Thyroid gland (tissue), 4 donors: ENCODE measurements around the gene PRMT3. TPM values are rescaled to one million over a fixed set of nuclear protein-coding genes. Genes with fewer than 3 reads are reported as not detected.

Source experiments
- DNase-seq, 2 donors: peaks; one replicate each; pipeline ENCODE4 v3.0.0-alpha.2; 2019
- H3K27ac ChIP-seq, 3 donors: fragments of 200-600 bp; sonication (generic); 1 replicate in 2 of 3; 2 replicates in 1 of 3; pipeline ENCODE4 v1.5.1; 2016 to 2019; ENCODE audit warnings: mild to moderate bottlenecking in 1 of 3, moderate library complexity in 1 of 3
- H3K27me3 ChIP-seq: fragments of 200-600 bp; sonication (generic); one replicate; pipeline ENCODE4 v1.5.1; 2019
- H3K36me3 ChIP-seq, 2 donors: fragments of 200-600 bp; sonication (generic); one replicate each; pipeline ENCODE4 v1.5.1; 2016 to 2019
- H3K4me1 ChIP-seq, 2 donors: fragments of 200-600 bp; sonication (generic); one replicate each; pipeline ENCODE4 v1.5.1; 2017 to 2019
- H3K4me3 ChIP-seq, 3 donors: fragments of 200-600 bp; sonication (generic); replicated peaks in 1 of 3; 1 replicate in 2 of 3; 2 replicates in 1 of 3; pipeline ENCODE4 v1.5.1; 2016; ENCODE audit warnings: mild to moderate bottlenecking in 1 of 3
- H3K9me3 ChIP-seq: fragments of 200-600 bp; sonication (generic); one replicate; pipeline ENCODE4 v1.5.1; 2017
- CTCF ChIP-seq, 6 experiments: fragments of 200-600 bp in 3 of 6; fragments of 450-650 bp in 3 of 6; sonication (generic) in 3 of 6; IDR thresholded peaks; one replicate each; pipeline ENCODE4 v1.5.1; 2016 to 2019; ENCODE audit warnings: antibody characterized with exemption in 6 of 6, mild to moderate bottlenecking in 2 of 6, inconsistent platforms in 1 of 6, moderate library complexity in 1 of 6
- POLR2A ChIP-seq, 2 donors: fragments of 450-650 bp; IDR thresholded peaks; one replicate each; pipeline ENCODE4 v1.6.1; 2017; ENCODE audit warnings: antibody characterized with exemption in 2 of 2, mild to moderate bottlenecking in 2 of 2, moderate library complexity in 1 of 2
- WGBS, 2 donors: methylation state at CpG; one replicate each; pipeline ENCODE4 v1.1.5; 2017; 5-methylcytosine and 5-hydroxymethylcytosine counted together
- intact Hi-C: fragments of 100-400 bp; cut with DNase I; formaldehyde crosslinking; loops from one replicate; pipeline ENCODE4 v1.15.1; 2023
- total RNA-seq, 4 donors: library from RNA; depleted of rRNA; stranded (reverse); fragments of >200 nt; gene quantifications; one replicate each; pipeline ENCODE4 v1.2.3, GENCODE V29; 2016

Gene PRMT3
- total RNA-seq, 4 donors from 2014 or later: 40.3 to 81.1 (median 75.3) TPM

- intact Hi-C loops: no loop called here
- no peaks in the 10 kb centered on the region for H3K9me3 ChIP-seq
- no peak overlapping the region for H3K4me3 ChIP-seq
- no peaks in the 10 kb centered on the region for H3K27me3 ChIP-seq
- TF ChIP-seq CTCF (IDR thresholded peaks at IDR 0.05): peak; percentile 37 to 89 (median 64)
- TF ChIP-seq POLR2A (IDR thresholded peaks at IDR 0.05): no peak
- no peaks in the 10 kb centered on the region for H3K4me1 ChIP-seq
- peak; percentile 35 to 39 for DNase-seq
- H3K27ac ChIP-seq: no peak overlapping the region
- 13 to 15% methylated on average over 6 of the region's 6 CpGs for WGBS, 2 donors
- H3K36me3 ChIP-seq: no peaks in the 10 kb centered on the region
These were observed 33.6 kb upstream of the PRMT3 start for GRCh38 chr11:20353829-20354434.

- H3K27ac ChIP-seq: no peak overlapping the region
- peak in 1 of 2 donors; percentile 37 for DNase-seq
- WGBS, 2 donors: 53 to 59% methylated on average over 12 of the region's 12 CpGs
- H3K36me3 ChIP-seq: no peaks in the 10 kb centered on the region
- no peaks in the 10 kb centered on the region for H3K4me1 ChIP-seq
- intact Hi-C loops: no loop called here
- no peaks in the 10 kb centered on the region for H3K9me3 ChIP-seq
- TF ChIP-seq POLR2A (IDR thresholded peaks at IDR 0.05): no peak
- TF ChIP-seq CTCF (IDR thresholded peaks at IDR 0.05): peak in 5 of 6 experiments; percentile 13 to 54 (median 49)
- no peaks in the 10 kb centered on the region for H3K27me3 ChIP-seq
- H3K4me3 ChIP-seq: no peak overlapping the region
These were observed 32.0 kb upstream of the PRMT3 start for GRCh38 chr11:20355221-20356219.

DNA sequence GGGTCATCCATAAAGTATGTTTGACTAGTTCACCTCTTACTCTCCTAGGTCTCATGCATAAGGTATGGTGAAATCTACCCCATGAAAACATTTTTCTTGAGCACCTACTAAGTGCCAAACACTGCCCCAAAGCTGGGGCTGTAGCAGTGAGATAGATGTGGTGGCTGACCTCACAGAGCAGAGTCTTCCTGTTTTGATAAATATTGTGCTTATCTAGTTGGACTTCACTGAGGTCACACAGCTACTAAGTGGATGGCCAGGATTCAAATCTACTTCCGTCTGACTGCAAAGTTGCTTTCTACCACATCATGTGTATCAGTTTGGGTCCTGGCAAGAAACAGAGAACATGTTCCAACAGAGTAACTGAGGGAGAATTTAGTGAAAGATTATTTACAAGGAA, 30.4 kb upstream of the PRMT3 start:
- H3K4me1 ChIP-seq: no peaks in the 10 kb centered on the region
- H3K36me3 ChIP-seq: no peaks in the 10 kb centered on the region
- WGBS, 2 donors: 50 to 77% methylated on average over 1 of the region's 1 CpG
- TF ChIP-seq POLR2A (IDR thresholded peaks at IDR 0.05) (no peak), CTCF (IDR thresholded peaks at IDR 0.05) (no peak)
- DNase-seq: no peak
- H3K4me3 ChIP-seq: no peak overlapping the region
- no peaks in the 10 kb centered on the region for H3K9me3 ChIP-seq
- no peaks in the 10 kb centered on the region for H3K27me3 ChIP-seq
- intact Hi-C loops: no loop called here
- H3K27ac ChIP-seq: no peak overlapping the region

DNA sequence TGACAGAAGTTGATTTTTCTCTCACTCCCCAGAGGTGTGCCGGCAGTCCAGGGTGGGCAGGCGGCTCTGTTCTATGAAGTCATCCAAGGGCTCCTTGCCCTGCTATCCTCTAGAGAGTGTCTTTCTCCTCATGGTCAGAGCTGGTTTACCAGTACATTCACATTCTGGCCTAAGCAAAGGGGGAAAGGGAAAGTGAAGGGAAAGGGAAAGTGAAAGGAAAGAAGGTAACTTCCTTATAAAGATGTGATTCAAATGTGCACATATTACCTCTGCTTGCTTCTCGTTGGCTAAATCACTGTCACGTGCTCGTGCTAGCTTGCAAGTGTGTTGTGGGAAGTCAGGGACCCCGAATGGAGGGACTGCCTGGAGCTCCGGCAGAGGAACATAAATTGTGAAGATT, 26.9 kb upstream of the PRMT3 start:
- peaks cover 11 to 15% of the 10 kb centered on the region in 2 donors for H3K4me1 ChIP-seq
- TF ChIP-seq CTCF (IDR thresholded peaks at IDR 0.05): no peak
- no peak for TF ChIP-seq POLR2A (IDR thresholded peaks at IDR 0.05)
- intact Hi-C loops: no loop called here
- H3K36me3 ChIP-seq: no peaks in the 10 kb centered on the region
- H3K27ac ChIP-seq: no peak overlapping the region
- DNase-seq: no peak
- 62 to 68% methylated on average over 7 of the region's 7 CpGs for WGBS, 2 donors
- H3K4me3 ChIP-seq: no peak overlapping the region
- H3K27me3 ChIP-seq: no peaks in the 10 kb centered on the region
- no peaks in the 10 kb centered on the region for H3K9me3 ChIP-seq

DNA sequence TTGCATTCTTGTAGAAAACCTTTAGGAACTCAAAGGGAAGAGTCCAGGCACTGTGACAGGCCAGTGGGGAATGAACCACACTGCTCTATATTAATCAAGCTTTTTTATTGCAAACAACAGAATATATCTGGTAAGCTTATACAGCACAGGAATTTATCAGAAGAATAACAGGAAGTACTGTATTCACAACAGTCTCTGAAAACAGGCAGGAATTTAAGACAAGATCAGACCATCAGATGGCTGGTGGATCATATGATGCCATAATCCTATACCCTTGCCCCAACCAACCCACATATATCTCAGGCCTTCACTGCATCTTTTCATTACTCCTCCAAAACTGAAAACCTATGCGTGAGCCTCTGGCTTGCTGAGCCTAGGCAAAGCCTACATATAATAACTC, 25.0 kb upstream of the PRMT3 start:
- H3K27ac ChIP-seq: no peak overlapping the region
- no peaks in the 10 kb centered on the region for H3K9me3 ChIP-seq
- 0 to 47% methylated on average over 1 of the region's 1 CpG for WGBS, 2 donors
- H3K4me3 ChIP-seq: no peak overlapping the region
- no peaks in the 10 kb centered on the region for H3K27me3 ChIP-seq
- H3K4me1 ChIP-seq: peaks cover 23 to 27% of the 10 kb centered on the region in 2 donors
- TF ChIP-seq CTCF (IDR thresholded peaks at IDR 0.05): no peak
- no peak for TF ChIP-seq POLR2A (IDR thresholded peaks at IDR 0.05)
- DNase-seq: no peak
- H3K36me3 ChIP-seq: no peaks in the 10 kb centered on the region
- intact Hi-C loops: no loop called here
